ENCODE data around the gene TPRKB. TPM values are rescaled to one million over a fixed set of nuclear protein-coding genes. Genes with fewer than 3 reads are reported as not detected.
"Not testable (repeated sequence)": the region's sequence is repeated elsewhere in the genome, so short reads cannot be mapped to it uniquely, and the experiment has no call there.

TPRKB gene
- total RNA-seq, 1 donor from 2014 or later: 157 TPM

- no peak overlapping the region for H3K27ac Mint-ChIP-seq
- no peak overlapping the region for H3K27ac ChIP-seq
Measured at GRCh38 chr2:73762571-73762970, 25.4 kb upstream of the TPRKB start.

GRCh38 chr2:73759904-73760303 lies 22.8 kb upstream of the TPRKB start:
- no peak overlapping the region for H3K4me2 ChIP-seq
- no peak for DNase-seq (ENCODE audit: low spot score)

More at GRCh38 chr2:73762571-73762970, 25.4 kb upstream of the TPRKB start:
- H3K9me3 ChIP-seq (ENCODE audit: low read depth): no peaks in the 10 kb centered on the region
- Mint-ChIP-seq H3K36me3 (peaks cover 22% of the 10 kb centered on the region), H3K9me3 (no peaks in the 10 kb centered on the region), H3K27me3 (ENCODE audit: insufficient read depth, low read depth) (peaks cover 2% of the 10 kb centered on the region), H3K4me3 (no peak overlapping the region), H3K4me1 (no peaks in the 10 kb centered on the region)
- TF ChIP-seq EZH2 (IDR thresholded peaks at IDR 0.05) (no peak), CTCF (IDR thresholded peaks at IDR 0.05) (no peak), EZH2phosphoT487 (IDR thresholded peaks at IDR 0.05) (no peak)
- no peaks in the 10 kb centered on the region for H3K27me3 ChIP-seq
- H3K9ac ChIP-seq: no peak overlapping the region
- no peaks in the 10 kb centered on the region for H3F3A ChIP-seq (ENCODE audit: low read depth)
- no peaks in the 10 kb centered on the region for H3K79me2 ChIP-seq (ENCODE audit: low read depth)
- no peak overlapping the region for H2AFZ ChIP-seq (replicated peaks)
- DNase-seq (ENCODE audit: low spot score): no peak
- no peak overlapping the region for H3K4me2 ChIP-seq
- peaks cover 18% of the 10 kb centered on the region for H3K36me3 ChIP-seq
- H3K4me3 ChIP-seq: no peak overlapping the region
- peaks cover under 1% of the 10 kb centered on the region for H4K20me1 ChIP-seq (ENCODE audit: low read depth)
- no peaks in the 10 kb centered on the region for H3K4me1 ChIP-seq

GRCh38 chr2:73759285-73759764 lies 22.2 kb upstream of the TPRKB start:
- DNase-seq (ENCODE audit: low spot score): no peak
- no peak overlapping the region for H3K4me3 ChIP-seq
- no peaks in the 10 kb centered on the region for H3K9me3 ChIP-seq (ENCODE audit: low read depth)
- H3K9ac ChIP-seq: no peak overlapping the region
- TF ChIP-seq EZH2 (IDR thresholded peaks at IDR 0.05): no peak
- no peak for TF ChIP-seq CTCF (IDR thresholded peaks at IDR 0.05)
- no peak for TF ChIP-seq EZH2phosphoT487 (IDR thresholded peaks at IDR 0.05)
- H3K36me3 Mint-ChIP-seq: peaks cover 26% of the 10 kb centered on the region
- no peak overlapping the region for H2AFZ ChIP-seq (replicated peaks)
- peaks cover 4% of the 10 kb centered on the region for H3K9me3 Mint-ChIP-seq
- H3K79me2 ChIP-seq (ENCODE audit: low read depth): no peaks in the 10 kb centered on the region
- no peaks in the 10 kb centered on the region for H4K20me1 ChIP-seq (ENCODE audit: low read depth)
- H3F3A ChIP-seq (ENCODE audit: low read depth): no peaks in the 10 kb centered on the region
- H3K4me3 Mint-ChIP-seq: no peak overlapping the region
- no peaks in the 10 kb centered on the region for H3K27me3 ChIP-seq
- peaks cover under 1% of the 10 kb centered on the region for H3K27me3 Mint-ChIP-seq (ENCODE audit: insufficient read depth, low read depth)
- H3K4me2 ChIP-seq: no peak overlapping the region
- no peak overlapping the region for H3K27ac Mint-ChIP-seq
- H3K27ac ChIP-seq: no peak overlapping the region
- peaks cover 8% of the 10 kb centered on the region for H3K36me3 ChIP-seq
- H3K4me1 Mint-ChIP-seq: no peaks in the 10 kb centered on the region
- no peaks in the 10 kb centered on the region for H3K4me1 ChIP-seq

More at GRCh38 chr2:73759904-73760303, 22.8 kb upstream of the TPRKB start:
- Mint-ChIP-seq H3K27me3 (ENCODE audit: insufficient read depth, low read depth) (peaks cover under 1% of the 10 kb centered on the region), H3K4me1 (no peaks in the 10 kb centered on the region), H3K4me3 (no peak overlapping the region), H3K9me3 (no peaks in the 10 kb centered on the region), H3K36me3 (peaks cover 23% of the 10 kb centered on the region), H3K27ac (no peak overlapping the region)
- H3K9me3 ChIP-seq (ENCODE audit: low read depth): no peaks in the 10 kb centered on the region
- H3K36me3 ChIP-seq: peaks cover 8% of the 10 kb centered on the region
- H2AFZ ChIP-seq (replicated peaks): no peak overlapping the region
- no peaks in the 10 kb centered on the region for H3K4me1 ChIP-seq
- no peak overlapping the region for H3K27ac ChIP-seq
- no peaks in the 10 kb centered on the region for H3F3A ChIP-seq (ENCODE audit: low read depth)
- no peaks in the 10 kb centered on the region for H3K79me2 ChIP-seq (ENCODE audit: low read depth)
- TF ChIP-seq CTCF (IDR thresholded peaks at IDR 0.05) (no peak), EZH2 (IDR thresholded peaks at IDR 0.05) (no peak), EZH2phosphoT487 (IDR thresholded peaks at IDR 0.05) (no peak)
- H3K9ac ChIP-seq: no peak overlapping the region
- H4K20me1 ChIP-seq (ENCODE audit: low read depth): no peaks in the 10 kb centered on the region
- no peak overlapping the region for H3K4me3 ChIP-seq
- no peaks in the 10 kb centered on the region for H3K27me3 ChIP-seq

GRCh38 chr2:73754332-73754731 lies 17.2 kb upstream of the TPRKB start:
- not testable (repeated sequence) for H3K79me2 ChIP-seq (ENCODE audit: low read depth); H3K9me3 Mint-ChIP-seq; H3K27ac Mint-ChIP-seq; H4K20me1 ChIP-seq (ENCODE audit: low read depth); H3K4me2 ChIP-seq; DNase-seq (ENCODE audit: low spot score); H3K4me1 ChIP-seq; H3K9me3 ChIP-seq (ENCODE audit: low read depth); H3K27ac ChIP-seq; H3K27me3 ChIP-seq; H3K4me1 Mint-ChIP-seq; H2AFZ ChIP-seq (replicated peaks); H3K36me3 ChIP-seq; H3K4me3 Mint-ChIP-seq; H3K27me3 Mint-ChIP-seq (ENCODE audit: insufficient read depth, low read depth); H3F3A ChIP-seq (ENCODE audit: low read depth); H3K9ac ChIP-seq; H3K4me3 ChIP-seq
- H3K36me3 Mint-ChIP-seq: peaks cover 32% of the 10 kb centered on the region
